AG08396 (cell line): ENCODE results near the gene OR6K2.

Experiments used
- DNase-seq: peaks from one replicate; pipeline ENCODE4 v3.0.0; 2012; ENCODE audit warnings: low spot score, mixed read lengths

OR6K2 gene

GRCh38 chr1:158685085-158685484 is 15.4 kb downstream of the OR6K2 start:
- no peak for DNase-seq

DNA sequence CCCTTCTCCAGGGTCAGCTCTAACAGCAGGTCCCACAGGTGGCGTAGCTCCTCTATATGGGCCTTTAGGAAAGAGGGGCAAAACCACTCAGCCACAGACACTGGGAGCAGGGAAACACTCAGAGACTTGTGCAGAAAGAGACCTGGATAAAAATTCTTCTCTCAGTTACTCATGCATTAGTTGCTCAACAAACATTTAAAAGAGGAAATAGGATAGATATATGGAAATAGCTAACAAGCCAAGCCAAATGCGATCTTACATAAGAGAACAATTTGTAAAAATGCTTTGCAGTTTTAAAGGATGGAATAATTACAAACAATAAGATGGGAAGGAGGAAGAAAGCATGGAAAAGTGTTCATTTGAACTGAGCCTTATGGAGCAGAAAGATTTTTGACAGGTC is 18.8 kb downstream of the OR6K2 start:
- DNase-seq: no peak

DNA sequence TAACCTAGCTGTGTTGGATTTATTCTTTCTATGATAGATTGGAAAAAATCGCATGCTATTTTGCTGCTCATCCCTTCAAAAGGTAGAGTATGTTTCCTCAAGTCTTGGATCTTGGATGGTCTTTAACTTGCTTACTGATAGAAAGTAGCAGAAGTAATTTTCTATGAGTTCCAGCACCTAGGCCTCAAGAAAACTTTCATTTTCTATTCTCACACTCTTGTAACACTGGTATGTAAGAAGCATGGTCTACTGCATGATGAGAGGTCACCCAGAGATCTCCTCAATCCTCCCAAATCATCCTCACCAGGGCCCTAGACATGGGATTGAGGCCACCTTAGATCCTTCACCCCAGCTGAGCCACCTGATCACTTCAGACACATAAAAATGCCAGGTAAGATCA is 21.2 kb downstream of the OR6K2 start:
- DNase-seq: no peak

- DNase-seq: no peak
These were observed 24.7 kb downstream of the OR6K2 start for GRCh38 chr1:158675563-158676323.

DNA sequence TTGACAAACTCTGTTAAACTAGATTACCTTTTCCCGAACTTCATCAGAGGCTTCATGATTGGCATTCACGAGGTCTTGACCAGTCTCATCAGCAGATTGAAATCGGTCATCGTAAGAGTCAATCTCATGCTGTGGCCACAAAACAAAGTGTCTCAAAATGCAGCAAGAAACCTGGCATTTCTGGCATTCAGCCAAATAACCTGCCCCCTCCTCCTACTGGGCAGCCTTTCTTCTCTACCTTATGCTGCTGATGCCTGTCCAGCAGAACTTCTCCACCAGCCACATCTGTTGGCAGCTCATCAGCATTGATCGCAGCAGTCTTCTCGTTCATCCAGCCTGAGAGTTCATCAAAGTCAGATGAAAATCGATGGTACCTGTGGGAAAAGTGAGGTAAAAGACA is 26.1 kb downstream of the OR6K2 start:
- DNase-seq: no peak

- DNase-seq: no peak
These were observed 34.4 kb downstream of the OR6K2 start for GRCh38 chr1:158666037-158666436.

- no peak for DNase-seq
These were observed 45.9 kb downstream of the OR6K2 start for GRCh38 chr1:158654571-158654970.

DNA sequence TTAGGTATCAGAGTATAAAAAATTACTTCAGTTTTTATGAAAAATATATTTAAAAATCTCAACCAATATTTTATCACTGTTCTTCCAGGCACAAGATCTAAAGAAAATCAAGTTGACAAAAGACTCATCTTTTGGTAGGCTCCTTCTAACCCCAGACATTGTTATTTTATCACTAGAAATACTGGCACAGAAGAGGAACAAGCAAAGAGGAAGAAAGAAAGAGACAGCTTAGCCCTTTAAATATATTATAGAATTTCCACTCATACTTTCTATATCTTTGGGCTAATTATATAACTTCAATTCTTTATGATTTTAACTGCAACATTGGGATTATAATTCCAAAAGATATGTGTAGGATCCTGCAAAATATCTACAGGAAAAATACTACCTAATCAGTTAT is 46.4 kb downstream of the OR6K2 start:
- no peak for DNase-seq

DNA sequence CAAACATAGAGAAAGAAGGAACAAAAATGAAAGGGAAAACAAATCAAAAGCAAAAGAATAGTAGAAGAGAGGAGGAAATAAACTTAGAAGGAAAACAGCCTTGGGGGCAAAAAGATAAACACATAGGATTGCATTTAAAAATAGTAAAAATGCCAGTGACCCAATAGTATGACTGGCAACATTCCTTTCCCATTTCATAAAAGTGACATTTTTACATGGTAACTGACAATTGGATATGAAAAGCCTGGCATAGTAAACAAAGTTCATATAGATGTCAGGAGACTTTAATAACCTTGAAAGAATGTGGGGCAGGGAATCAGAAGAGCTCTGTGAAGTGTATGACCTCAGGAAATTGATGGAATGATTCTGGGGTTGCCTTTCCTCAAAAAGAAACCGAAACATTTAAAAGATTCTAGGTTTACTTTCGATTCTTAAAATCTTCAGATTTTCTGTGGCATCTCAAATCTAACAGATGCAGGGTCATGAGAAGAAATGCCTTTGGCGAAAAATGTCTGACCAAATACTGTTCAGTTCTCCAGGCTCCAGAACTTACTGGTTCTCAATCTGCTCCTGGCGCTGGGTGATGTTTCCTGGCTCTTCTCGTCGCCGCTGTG is 47.6 kb downstream of the OR6K2 start:
- no peak for DNase-seq
